ENCODE data around the gene MEF2A. TPM values are rescaled to one million over a fixed set of nuclear protein-coding genes. Genes with fewer than 3 reads are reported as not detected.
"Not testable (repeated sequence)": the region's sequence is repeated elsewhere in the genome, so short reads cannot be mapped to it uniquely, and the experiment has no call there.

The MEF2A gene
- polyA plus RNA-seq, 1 experiment: 34.3 TPM

- Histone ChIP-seq H3K27me3 (ENCODE audit: control insufficient read depth, insufficient read depth, low read length) (peaks cover 3% of the 10 kb centered on the region; the same call in 1 of the 2 replicates), H3K36me3 (ENCODE audit: control insufficient read depth, insufficient read depth, low read length) (no peaks in the 10 kb centered on the region), H3K4me3 (ENCODE audit: low read depth, low read length) (no peak overlapping the region)
- CTCF ChIA-PET: interaction anchor here (1.2 kb wide), 1 partner anchor 473 kb away, joined by 3 read pairs; no protein-coding TSS in a partner anchor
- POLR2A ChIA-PET: no interaction called here
- no peak for DNase-seq (ENCODE audit: low read depth)
- no peak for TF ChIP-seq CTCF (IDR thresholded peaks at IDR 0.05; ENCODE audit: insufficient read depth, low read depth, low read length)
These were observed 179.7 kb downstream of the MEF2A start for GRCh38 chr15:99745370-99746086.

- H3K4me3 ChIP-seq (ENCODE audit: low read depth, low read length): no peak overlapping the region
- no peaks in the 10 kb centered on the region for H3K36me3 ChIP-seq (ENCODE audit: control insufficient read depth, insufficient read depth, low read length)
- POLR2A ChIA-PET: no interaction called here
- peaks cover 3% of the 10 kb centered on the region; the same call in 1 of the 2 replicates for H3K27me3 ChIP-seq (ENCODE audit: control insufficient read depth, insufficient read depth, low read length)
- CTCF ChIA-PET: interaction anchor here (1.4 kb wide), 1 partner anchor 462 kb away, joined by 4 read pairs; no protein-coding TSS in a partner anchor
- no peak for DNase-seq (ENCODE audit: low read depth)
- no peak for TF ChIP-seq CTCF (IDR thresholded peaks at IDR 0.05; ENCODE audit: insufficient read depth, low read depth, low read length)
These were observed 183.6 kb downstream of the MEF2A start for GRCh38 chr15:99749386-99749785.

GRCh38 chr15:99750326-99750725 lies 184.5 kb downstream of the MEF2A start:
- H3K27me3 ChIP-seq (ENCODE audit: control insufficient read depth, insufficient read depth, low read length); H3K36me3 ChIP-seq (ENCODE audit: control insufficient read depth, insufficient read depth, low read length); DNase-seq (ENCODE audit: low read depth); POLR2A ChIA-PET; H3K4me3 ChIP-seq (ENCODE audit: low read depth, low read length): not testable (repeated sequence)
- CTCF ChIA-PET: interaction anchor here (1.4 kb wide), 1 partner anchor 463 kb away, joined by 4 read pairs; no protein-coding TSS in a partner anchor

- H3K4me3 ChIP-seq (ENCODE audit: low read depth, low read length): no peak overlapping the region
- POLR2A ChIA-PET: no interaction called here
- no peaks in the 10 kb centered on the region for H3K36me3 ChIP-seq (ENCODE audit: control insufficient read depth, insufficient read depth, low read length)
- no peak for DNase-seq (ENCODE audit: low read depth)
- H3K27me3 ChIP-seq (ENCODE audit: control insufficient read depth, insufficient read depth, low read length): no peaks in the 10 kb centered on the region
- no peak for TF ChIP-seq CTCF (IDR thresholded peaks at IDR 0.05; ENCODE audit: insufficient read depth, low read depth, low read length)
- CTCF ChIA-PET: interaction anchor here (0.6 to 3.6 kb wide), 6 partner anchors 10 to 481 kb away, joined by 3 to 22 read pairs (median 7); no protein-coding TSS in a partner anchor
These were observed 186.8 kb downstream of the MEF2A start for GRCh38 chr15:99752556-99752955.

- no peak for TF ChIP-seq CTCF (IDR thresholded peaks at IDR 0.05; ENCODE audit: insufficient read depth, low read depth, low read length)
- DNase-seq (ENCODE audit: low read depth): no peak
- ChIA-PET CTCF (interaction anchor here (1.0 to 3.6 kb wide), 6 partner anchors 10 to 481 kb away, joined by 3 to 22 read pairs (median 7); no protein-coding TSS in a partner anchor), POLR2A (no interaction called here)
- Histone ChIP-seq H3K27me3 (ENCODE audit: control insufficient read depth, insufficient read depth, low read length) (no peaks in the 10 kb centered on the region), H3K36me3 (ENCODE audit: control insufficient read depth, insufficient read depth, low read length) (no peaks in the 10 kb centered on the region), H3K4me3 (ENCODE audit: low read depth, low read length) (no peak overlapping the region)
These were observed 187.3 kb downstream of the MEF2A start for GRCh38 chr15:99753066-99753465.

All from BJ (cell line).